Measurements from ENCODE around the gene GAB4.
"Not testable (repeated sequence)": the region's sequence is repeated elsewhere in the genome, so short reads cannot be mapped to it uniquely, and the experiment has no call there.

The GAB4 gene
- total RNA-seq = 0 to 0.04 reads per million in 2 experiments

- no peak for DNase-seq (ENCODE audit: low read depth)
These were observed at the start of gene GAB4 for GRCh38 chr22:17007852-17008731. Gene GAB4, minus strand, starts transcription at chr22:17008222. Its CDS starts 108 bp downstream, at chr22:17008114.

GRCh38 chr22:17056807-17057206 is 48.8 kb upstream of the GAB4 start:
- DNase-seq (ENCODE audit: low read depth) = no peak

- no peak for DNase-seq (ENCODE audit: low read depth)
These were observed 48.0 kb upstream of the GAB4 start for GRCh38 chr22:17056058-17056457.

- DNase-seq (ENCODE audit: low read depth) = no peak
These were observed 39.6 kb upstream of the GAB4 start for GRCh38 chr22:17047656-17048055.

GRCh38 chr22:17046566-17047348 is 38.7 kb upstream of the GAB4 start:
- DNase-seq (ENCODE audit: low read depth) = no peak

GRCh38 chr22:17043521-17043920 is 35.5 kb upstream of the GAB4 start:
- no peak for DNase-seq (ENCODE audit: low read depth)

GRCh38 chr22:17036842-17037711 is 29.1 kb upstream of the GAB4 start:
- not testable (repeated sequence) for DNase-seq (ENCODE audit: low read depth)

- DNase-seq (ENCODE audit: low read depth) = not testable (repeated sequence)
These were observed 28.2 kb upstream of the GAB4 start for GRCh38 chr22:17035976-17036841.

- no peak for DNase-seq (ENCODE audit: low read depth)
These were observed 27.2 kb upstream of the GAB4 start for GRCh38 chr22:17035246-17035645.

GRCh38 chr22:17034532-17034931 is 26.5 kb upstream of the GAB4 start:
- not testable (repeated sequence) for DNase-seq (ENCODE audit: low read depth)

GRCh38 chr22:17032277-17032676 is 24.3 kb upstream of the GAB4 start:
- not testable (repeated sequence) for DNase-seq (ENCODE audit: low read depth)

GRCh38 chr22:17024380-17024779 is 16.4 kb upstream of the GAB4 start:
- not testable (repeated sequence) for DNase-seq (ENCODE audit: low read depth)

- not testable (repeated sequence) for DNase-seq (ENCODE audit: low read depth)
These were observed 7.5 kb upstream of the GAB4 start for GRCh38 chr22:17015552-17015951.

GRCh38 chr22:17014101-17014440 is 6.0 kb upstream of the GAB4 start:
- not testable (repeated sequence) for DNase-seq (ENCODE audit: low read depth)

- no peak for DNase-seq (ENCODE audit: low read depth)
These were observed 5.5 kb upstream of the GAB4 start for GRCh38 chr22:17013396-17014100.

- DNase-seq (ENCODE audit: low read depth) = no peak
These were observed 4.2 kb upstream of the GAB4 start for GRCh38 chr22:17012267-17012666.

GRCh38 chr22:17009640-17010291 is 1.7 kb upstream of the GAB4 start:
- no peak for DNase-seq (ENCODE audit: low read depth)

- DNase-seq (ENCODE audit: low read depth) = no peak
These were observed 765 bp downstream of the GAB4 start for GRCh38 chr22:17007257-17007656.

GRCh38 chr22:16989915-16990314 is 18.1 kb downstream of the GAB4 start:
- no peak for DNase-seq (ENCODE audit: low read depth)

GRCh38 chr22:16988257-16988656 is 19.8 kb downstream of the GAB4 start:
- no peak for DNase-seq (ENCODE audit: low read depth)
